ENCODE data around the gene TNFAIP6. TPM values are rescaled to one million over a fixed set of nuclear protein-coding genes. Genes with fewer than 3 reads are reported as not detected.

TNFAIP6 gene
- total RNA-seq, 1 donor from 2014 or later, result 2.0 TPM

GRCh38 chr2:151329998-151330397, 27.4 kb upstream of the TNFAIP6 start:
- Histone ChIP-seq H3K36me3 (no peaks in the 10 kb centered on the region), H3K4me3 (no peak overlapping the region), H3K27ac (no peak overlapping the region), H3K27me3 (no peaks in the 10 kb centered on the region), H3K9me3 (no peaks in the 10 kb centered on the region), H3K4me1 (no peaks in the 10 kb centered on the region)
- no peak for DNase-seq (ENCODE audit: extremely low spot score in 2 of 2)
- intact Hi-C loops (cut with DNase I), result no loop called here
- no peak for TF ChIP-seq POLR2AphosphoS5 (IDR thresholded peaks at IDR 0.05; ENCODE audit: insufficient read depth in 1 of 2, low read depth in 1 of 2)
- no peak for TF ChIP-seq CTCF (IDR thresholded peaks at IDR 0.05)

DNA sequence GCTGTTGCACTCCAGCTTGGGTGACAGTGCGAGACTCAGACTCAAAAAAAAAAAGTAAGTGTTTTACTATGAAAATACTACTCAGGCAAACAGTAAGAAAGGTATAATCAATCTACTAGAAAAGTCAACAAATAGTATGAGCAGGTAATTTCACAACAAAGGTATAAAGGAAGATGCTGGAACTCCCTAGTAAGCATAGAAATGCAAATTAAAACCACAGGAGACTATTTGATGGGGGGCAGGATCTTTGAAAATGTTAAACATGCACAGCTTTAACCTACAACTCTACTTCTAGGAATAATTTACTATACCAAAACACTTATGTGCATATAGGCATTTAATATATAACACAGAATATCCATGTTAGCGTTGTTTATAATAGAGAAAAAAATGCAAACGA, 24.3 kb upstream of the TNFAIP6 start:
- TF ChIP-seq POLR2AphosphoS5 (IDR thresholded peaks at IDR 0.05; ENCODE audit: insufficient read depth in 1 of 2, low read depth in 1 of 2) (no peak), CTCF (IDR thresholded peaks at IDR 0.05) (no peak), POLR2A (IDR thresholded peaks at IDR 0.05) (no peak)
- H3K4me1 ChIP-seq, result peaks cover 8% of the 10 kb centered on the region
- H3K27ac ChIP-seq, result no peak overlapping the region
- H3K27me3 ChIP-seq, result no peaks in the 10 kb centered on the region
- intact Hi-C loops (cut with DNase I), result no loop called here
- H3K9me3 ChIP-seq, result no peaks in the 10 kb centered on the region
- DNase-seq (ENCODE audit: extremely low spot score in 2 of 2), result no peak
- no peak overlapping the region for H3K4me3 ChIP-seq
- H3K36me3 ChIP-seq, result no peaks in the 10 kb centered on the region

GRCh38 chr2:151334082-151334815, 23.1 kb upstream of the TNFAIP6 start:
- TF ChIP-seq POLR2A (IDR thresholded peaks at IDR 0.05), result no peak
- peak in 1 of 2 donors; percentile 20 for TF ChIP-seq POLR2AphosphoS5 (IDR thresholded peaks at IDR 0.05; ENCODE audit: insufficient read depth in 1 of 2, low read depth in 1 of 2)
- TF ChIP-seq CTCF (IDR thresholded peaks at IDR 0.05), result no peak
- no peak for DNase-seq (ENCODE audit: extremely low spot score in 2 of 2)
- Histone ChIP-seq H3K4me3 (no peak overlapping the region), H3K9me3 (no peaks in the 10 kb centered on the region), H3K27me3 (no peaks in the 10 kb centered on the region), H3K27ac (peak overlapping the region; percentile 34), H3K36me3 (no peaks in the 10 kb centered on the region), H3K4me1 (peaks cover 8% of the 10 kb centered on the region)
- intact Hi-C loops (cut with DNase I), result no loop called here

GRCh38 chr2:151336863-151337371, 20.5 kb upstream of the TNFAIP6 start:
- Histone ChIP-seq H3K9me3 (no peaks in the 10 kb centered on the region), H3K4me3 (no peak overlapping the region), H3K36me3 (no peaks in the 10 kb centered on the region), H3K27ac (no peak overlapping the region), H3K4me1 (peaks cover 8% of the 10 kb centered on the region), H3K27me3 (no peaks in the 10 kb centered on the region)
- intact Hi-C loops (cut with DNase I), result no loop called here
- TF ChIP-seq CTCF (IDR thresholded peaks at IDR 0.05) (no peak), POLR2AphosphoS5 (IDR thresholded peaks at IDR 0.05; ENCODE audit: insufficient read depth in 1 of 2, low read depth in 1 of 2) (no peak)
- DNase-seq (ENCODE audit: extremely low spot score in 2 of 2), result no peak

DNA sequence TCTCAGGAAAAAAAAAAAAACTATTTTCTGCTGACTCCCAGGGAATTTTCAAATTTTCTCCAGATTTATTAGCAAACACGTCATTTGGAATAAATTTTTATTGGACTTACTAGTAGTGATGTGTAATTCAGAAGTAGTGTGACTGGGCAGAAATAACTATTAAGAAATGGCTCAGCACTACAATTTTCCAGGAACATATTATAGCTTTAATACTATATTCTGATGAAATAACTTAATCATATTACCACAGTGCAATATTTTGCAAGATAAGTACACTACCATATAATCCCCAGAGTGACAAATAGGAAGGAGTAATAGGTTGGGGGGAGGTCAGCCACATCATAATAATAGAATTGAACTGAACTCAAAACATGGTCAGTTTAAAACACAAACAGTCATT, 19.7 kb upstream of the TNFAIP6 start:
- H3K27ac ChIP-seq, result no peak overlapping the region
- H3K27me3 ChIP-seq, result no peaks in the 10 kb centered on the region
- H3K4me1 ChIP-seq, result peaks cover 8% of the 10 kb centered on the region
- no peak for DNase-seq (ENCODE audit: extremely low spot score in 2 of 2)
- no peaks in the 10 kb centered on the region for H3K36me3 ChIP-seq
- TF ChIP-seq POLR2A (IDR thresholded peaks at IDR 0.05) (no peak), CTCF (IDR thresholded peaks at IDR 0.05) (no peak), POLR2AphosphoS5 (IDR thresholded peaks at IDR 0.05; ENCODE audit: insufficient read depth in 1 of 2, low read depth in 1 of 2) (no peak)
- no peaks in the 10 kb centered on the region for H3K9me3 ChIP-seq
- no peak overlapping the region for H3K4me3 ChIP-seq
- intact Hi-C loops (cut with DNase I), result no loop called here
